Fibroblast of skin of back (primary cell): Measurements from ENCODE around the gene MTHFD1L.
A peak's percentile ranks its signal among the peaks of the same experiment; 100 is the strongest.
"Not testable (repeated sequence)": the region's sequence is repeated elsewhere in the genome, so short reads cannot be mapped to it uniquely, and the experiment has no call there.

Experiments used
- DNase-seq: peaks from one replicate; pipeline ENCODE4 v3.0.0-alpha.2; 2013

MTHFD1L gene

DNA sequence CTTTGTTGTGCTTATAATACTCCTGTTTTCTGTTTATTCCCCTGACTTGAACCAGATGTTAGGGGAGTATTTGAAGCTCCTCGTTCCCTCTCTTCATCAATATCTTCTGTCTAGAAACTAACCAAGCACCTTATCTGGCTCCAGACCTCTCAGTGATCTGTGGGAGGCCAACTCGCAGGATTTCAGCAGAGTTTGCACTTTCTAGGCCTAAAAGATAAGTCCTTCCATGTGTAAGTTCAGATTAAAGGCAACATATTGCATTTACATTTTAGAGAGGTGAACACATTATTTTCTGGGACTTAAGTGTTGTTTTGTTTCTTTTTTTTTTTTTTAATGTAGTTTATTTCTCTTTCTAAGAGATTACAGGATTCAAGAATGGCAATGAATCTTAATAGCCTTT lies 234.8 kb downstream of the MTHFD1L start:
- no peak for DNase-seq

DNA sequence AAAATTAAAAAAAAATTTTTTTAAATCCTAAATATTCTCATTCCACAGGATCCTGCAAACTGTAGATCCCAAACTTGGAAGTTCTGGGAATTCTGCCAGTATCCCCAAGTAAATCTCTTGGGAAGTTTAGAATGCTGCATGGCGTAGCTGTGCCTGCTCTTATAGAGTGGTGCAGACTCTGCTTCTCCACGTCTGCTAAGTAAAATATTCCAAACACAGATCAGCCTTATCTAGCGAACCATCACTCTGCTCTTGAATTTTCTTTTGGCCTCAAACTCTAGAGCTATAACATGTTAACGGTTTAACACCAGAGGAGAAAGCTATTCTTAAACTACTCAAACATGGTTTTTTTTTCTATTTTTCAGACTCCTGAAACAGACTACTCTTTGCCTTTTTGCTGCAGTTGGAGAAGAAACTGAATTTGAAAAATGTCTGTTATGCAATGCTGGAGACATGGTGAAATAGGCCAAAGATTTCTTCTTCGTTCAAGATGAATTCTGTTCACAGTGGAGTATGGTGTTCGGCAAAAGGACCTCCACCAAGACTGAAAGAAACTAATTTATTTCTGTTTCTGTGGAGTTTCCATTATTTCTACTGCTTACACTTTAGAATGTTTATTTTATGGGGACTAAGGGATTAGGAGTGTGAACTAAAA lies 235.8 kb downstream of the MTHFD1L start:
- DNase-seq, result peak; percentile 80

DNA sequence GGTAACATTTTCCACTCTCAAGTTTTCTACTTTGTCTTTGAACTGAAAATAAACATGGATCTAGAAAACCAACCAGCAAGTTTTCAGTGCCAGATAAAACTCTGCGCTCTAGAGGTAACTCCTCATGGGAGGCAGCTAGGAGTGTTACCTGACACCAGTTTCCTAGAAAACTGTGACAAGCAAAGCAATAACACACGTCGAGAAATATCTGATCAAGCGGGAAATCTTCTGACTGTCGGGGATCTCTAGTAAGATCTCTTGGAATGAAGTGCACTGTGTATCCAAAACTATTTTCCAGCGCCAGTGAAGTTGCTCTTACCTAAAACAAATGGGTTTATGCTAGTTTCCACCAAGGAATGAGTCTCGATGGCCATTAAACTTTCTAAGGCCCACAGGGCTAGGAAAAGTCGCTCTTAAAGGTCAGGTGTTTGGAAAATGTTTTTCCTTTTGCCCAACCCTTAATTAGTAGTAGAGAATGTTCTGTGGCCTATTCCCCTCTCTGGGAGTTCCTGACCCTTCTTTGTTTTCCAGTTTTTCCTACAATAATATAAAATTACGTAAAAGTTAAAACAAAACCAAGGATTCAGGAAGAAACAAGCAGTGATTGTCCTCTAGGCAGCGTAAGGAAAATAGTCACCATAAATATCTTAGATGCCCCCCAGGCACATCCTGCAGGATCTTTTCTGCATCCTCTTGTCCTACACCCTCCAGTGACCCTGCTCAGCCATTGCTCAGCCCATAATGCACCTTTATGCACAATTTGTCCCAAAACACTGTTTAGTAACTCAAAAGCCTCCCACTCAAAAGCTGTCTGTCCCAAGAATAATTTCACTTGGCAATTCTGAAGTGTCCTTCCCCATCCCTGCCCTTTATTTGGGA lies 236.6 kb downstream of the MTHFD1L start:
- DNase-seq, result no peak

DNA sequence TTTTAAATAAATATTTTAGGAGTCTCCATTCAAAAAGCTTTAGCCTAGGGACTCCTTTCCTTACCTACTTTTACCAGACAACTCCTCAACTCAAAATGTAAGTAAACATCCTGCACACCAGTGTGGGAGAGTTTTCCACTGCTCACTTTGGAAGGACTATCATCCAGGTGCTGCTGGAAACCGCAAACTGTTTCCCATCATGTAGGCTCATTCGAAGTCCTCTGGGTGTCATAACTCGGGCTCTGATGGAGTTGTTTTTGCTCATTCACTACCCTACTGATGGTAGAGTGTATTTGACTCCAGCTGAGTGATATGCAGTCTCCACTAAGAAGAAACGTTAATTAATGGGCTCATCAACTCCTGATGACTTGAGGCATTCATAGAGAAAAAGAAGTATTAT lies 237.8 kb downstream of the MTHFD1L start:
- no peak for DNase-seq

DNA sequence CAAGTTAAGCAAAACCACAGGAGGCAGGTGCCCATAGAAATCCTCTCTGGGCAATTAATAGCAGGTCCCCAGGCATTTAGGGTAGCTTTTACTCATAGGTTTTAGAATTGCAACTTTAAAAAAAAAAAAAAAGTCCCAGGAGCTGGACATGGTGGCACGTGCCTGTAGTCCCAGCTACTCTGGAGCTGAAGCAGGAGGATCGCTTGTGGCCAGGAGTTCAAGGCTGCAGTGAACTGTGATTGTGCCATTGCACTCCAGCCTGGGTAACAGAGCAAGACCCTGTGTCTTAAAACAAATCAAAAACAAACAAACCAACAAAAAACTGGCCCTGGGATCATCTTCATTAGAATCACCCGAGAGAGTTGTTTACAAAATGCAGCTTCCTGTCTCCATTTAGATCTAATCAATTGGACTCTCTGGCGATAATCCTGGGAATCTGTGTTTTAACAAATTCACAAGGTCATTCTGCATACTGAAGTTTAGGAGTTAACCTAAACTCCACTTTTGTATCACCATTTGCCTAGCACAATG lies 242.5 kb downstream of the MTHFD1L start:
- DNase-seq, result no peak

DNA sequence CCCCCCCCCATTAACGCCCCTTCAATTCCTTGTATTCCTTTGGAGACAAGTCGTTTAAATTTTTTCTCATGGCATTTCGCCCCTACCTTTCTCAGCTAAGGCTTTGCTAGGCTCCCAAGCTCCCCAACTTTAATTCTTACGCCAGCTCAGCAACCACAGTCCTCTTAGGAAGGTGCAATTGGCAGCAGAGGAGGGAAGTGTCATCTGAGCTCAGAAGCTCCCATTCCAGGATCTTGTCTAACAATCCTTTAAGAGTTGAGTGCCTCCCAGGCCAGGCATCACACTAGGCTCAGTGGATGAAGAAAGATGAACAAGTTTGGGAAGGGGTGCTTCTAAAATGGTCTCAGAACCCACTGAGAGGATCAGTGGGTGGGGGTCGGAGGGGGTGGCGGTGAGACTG lies 243.0 kb downstream of the MTHFD1L start:
- DNase-seq, result no peak

DNA sequence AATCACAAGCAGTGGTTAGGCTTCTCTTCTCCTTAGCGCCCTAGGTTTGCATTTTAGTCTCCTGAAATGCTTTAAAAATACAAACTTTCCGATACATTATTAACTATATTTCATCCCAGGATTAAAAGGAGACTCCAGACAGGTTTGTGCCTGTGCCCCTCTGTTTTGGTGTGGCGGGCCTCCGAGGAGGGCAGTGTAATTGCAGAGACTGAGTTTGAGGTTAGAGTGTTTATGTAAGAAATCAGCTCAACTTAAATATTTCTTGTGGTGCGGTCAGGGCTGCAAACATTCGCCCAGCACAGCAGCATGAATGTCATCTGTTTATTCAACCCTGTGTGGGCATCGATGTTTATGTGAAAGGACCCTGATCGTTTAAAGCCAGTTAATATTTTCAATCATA lies 243.9 kb downstream of the MTHFD1L start:
- DNase-seq, result no peak

DNA sequence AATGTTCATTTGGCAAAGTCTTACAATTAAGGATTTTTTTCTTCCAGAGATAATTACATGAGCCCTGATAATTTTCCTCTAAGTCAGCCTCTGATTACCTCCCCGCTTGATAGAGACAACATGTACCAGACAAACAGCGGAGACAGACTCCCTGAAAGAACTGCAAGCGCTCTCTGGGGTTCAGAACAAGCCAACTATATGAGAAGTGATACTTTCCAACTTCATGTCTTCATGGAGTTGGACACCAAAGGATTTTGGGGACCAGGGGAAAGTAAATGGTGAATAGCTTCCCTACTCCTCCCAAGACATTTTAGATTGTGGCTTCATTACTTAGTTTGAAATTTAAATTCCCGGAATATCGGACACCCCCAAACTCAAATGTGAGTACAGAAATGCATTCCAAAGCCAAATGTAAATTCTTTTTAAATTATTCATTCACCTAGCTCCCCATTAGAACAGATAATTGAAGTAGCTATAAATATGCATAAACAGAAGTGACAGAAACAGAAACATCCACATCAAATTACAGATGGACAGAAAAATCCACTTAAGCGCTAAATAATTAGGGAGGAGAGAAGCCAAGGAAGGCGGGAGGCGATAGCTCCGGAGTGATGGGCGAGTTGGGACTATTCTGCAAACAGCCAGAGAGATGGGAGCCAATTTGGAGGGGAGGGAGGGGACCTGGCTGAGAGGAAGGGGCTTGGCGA lies 244.5 kb downstream of the MTHFD1L start:
- DNase-seq, result no peak

DNA sequence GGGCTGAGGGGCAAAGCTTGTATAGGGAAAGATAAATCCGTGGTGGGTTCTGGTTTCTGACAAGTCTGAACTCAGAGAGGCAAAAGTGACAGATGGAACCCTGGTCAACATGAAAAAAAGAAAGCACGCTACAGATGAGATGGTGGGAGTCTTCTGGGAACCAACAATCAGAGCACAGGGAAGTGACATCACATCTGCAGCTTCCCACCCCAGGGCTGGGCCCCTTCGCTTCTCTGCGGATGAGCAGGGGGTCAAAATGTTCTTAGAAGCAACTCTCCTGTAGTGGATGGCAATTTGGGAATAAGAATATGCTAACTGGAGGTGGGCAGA lies 245.0 kb downstream of the MTHFD1L start:
- no peak for DNase-seq

DNA sequence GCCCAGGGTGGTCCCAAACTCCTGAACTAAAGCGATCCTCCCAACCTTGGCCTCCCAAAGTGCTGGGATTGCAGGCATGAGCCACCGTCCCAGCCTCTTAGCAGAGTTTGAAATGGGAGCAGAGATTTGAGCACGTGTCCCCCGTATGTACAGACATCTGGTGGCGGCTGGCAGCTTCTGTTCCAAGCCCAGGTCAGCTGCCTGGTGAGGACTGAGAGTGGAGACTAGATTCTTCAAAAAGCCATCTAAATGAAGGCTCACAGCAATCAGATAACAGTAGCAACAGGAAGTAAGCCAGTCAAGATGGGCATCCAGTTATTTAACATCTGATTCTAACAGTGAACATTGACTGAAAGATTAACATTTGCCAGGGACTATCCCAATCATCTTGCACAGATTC lies 246.2 kb downstream of the MTHFD1L start:
- no peak for DNase-seq

DNA sequence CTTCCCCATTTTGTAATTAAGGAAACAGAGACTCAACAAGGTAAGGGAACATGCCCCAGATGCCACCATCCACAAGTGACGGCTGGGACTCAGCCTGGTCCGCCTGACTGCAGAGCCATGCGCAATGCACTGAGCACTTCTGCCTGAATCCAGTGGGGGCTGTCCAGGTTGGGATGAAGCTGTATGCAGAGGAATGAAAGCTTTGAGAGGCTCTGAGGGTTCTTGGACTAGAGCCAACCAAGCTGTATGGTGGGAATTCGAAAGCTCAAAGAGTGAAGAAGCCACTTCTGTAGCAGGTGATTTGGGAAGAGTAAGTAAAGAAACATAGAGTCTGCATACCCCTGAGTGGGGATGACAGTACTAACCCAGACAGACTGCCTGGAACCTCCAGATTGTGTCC lies 246.6 kb downstream of the MTHFD1L start:
- DNase-seq, result no peak

DNA sequence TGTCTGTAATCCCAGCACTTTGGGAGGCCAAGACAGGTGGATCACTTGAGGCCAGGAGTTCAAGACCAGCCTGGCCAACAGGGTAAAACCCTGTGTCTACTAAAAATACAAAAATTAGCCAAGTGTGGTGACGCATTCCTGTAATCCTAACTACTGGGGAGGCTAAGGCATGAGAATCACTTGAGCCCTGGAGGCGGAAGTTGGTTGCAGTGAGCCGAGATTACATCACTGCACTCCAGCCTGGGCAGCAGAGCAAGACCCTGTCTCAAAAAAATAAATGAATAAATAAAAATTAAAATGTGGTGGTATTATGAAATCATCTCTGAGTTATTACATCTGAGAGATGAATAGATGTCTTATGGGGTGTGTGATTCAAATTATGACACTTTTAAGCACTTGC lies 247.4 kb downstream of the MTHFD1L start:
- not testable (repeated sequence) for DNase-seq

DNA sequence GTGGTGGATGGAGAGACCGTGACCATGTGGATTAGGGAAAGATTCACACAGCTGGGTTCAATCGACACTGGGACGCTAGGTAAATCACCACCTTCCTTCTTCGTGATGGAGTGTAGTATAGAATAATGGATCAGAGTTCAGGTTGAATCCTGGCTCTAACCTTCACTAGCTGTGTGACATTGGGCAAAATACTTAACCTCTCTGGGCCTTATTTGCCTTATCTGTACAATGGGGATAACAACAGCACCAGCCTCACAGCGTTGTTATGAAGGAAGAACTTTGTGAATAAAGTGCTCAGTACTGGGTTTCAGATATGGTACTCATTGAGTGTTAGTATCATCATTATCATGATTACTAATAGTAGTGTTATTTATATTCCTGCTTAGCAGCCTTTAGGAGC lies 248.1 kb downstream of the MTHFD1L start:
- no peak for DNase-seq

DNA sequence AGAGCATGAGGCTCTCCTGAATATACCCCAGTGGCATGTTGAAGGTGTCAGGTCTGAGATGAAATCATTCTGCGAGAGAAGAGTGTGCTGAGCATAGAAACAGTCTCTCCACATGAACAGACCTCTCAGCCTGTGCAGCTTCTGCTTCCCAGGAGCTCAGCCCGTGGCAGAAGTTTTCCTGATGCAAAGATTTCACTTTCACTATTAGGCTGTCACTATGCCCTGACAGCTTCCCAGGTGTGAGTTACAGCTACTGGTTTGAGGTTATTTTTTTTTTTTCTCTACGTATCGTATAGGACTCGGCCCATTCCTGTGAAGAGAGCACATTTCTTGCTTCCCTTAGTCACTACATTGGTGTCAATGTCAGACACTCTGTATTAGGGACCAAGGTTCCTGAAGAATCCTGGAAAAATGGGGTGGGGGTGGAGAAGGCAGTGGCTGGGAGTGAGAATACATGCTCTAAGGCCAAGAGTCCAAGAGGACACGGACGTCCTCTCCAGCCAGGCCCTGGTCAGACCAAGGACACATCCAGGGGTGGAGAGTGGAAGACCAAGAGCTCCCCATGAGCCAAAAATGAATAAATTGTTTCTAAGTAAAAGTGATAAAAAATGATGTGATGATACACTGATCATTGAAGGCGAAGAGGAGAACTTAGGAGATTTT lies 253.1 kb downstream of the MTHFD1L start:
- no peak for DNase-seq

DNA sequence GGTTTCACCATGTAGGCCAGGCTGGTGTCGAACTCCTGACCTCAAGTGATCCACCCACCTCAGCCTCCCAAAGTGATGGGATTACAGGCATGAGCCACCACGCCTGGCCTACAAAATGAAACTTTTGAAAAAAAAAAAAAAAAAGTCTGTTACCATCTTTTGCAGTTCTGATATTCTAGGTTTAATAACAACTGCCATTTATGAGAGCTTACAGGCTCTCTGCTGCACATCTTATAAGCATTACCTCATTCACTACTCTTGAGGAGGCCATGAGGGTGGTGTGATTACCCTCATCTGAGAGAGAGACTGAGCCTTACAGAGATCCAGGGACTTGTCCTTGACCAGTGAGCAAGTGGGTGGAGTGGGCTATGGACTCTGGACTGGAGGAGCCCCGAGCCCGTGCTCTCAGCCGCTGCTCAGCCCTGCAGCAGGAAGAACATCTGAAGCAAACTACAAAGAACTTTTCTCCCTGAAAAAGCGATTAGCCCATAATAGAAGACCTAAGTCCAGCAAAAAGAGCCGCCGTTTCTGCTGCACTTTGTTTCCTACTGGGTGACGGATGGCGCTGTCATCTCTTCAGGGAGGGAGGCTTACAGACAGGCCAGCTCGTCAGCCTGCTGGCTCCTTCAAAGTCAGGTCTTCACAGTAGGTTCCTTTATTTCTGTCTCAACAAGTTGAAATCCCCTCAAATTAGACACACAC lies 254.5 kb downstream of the MTHFD1L start:
- no peak for DNase-seq

DNA sequence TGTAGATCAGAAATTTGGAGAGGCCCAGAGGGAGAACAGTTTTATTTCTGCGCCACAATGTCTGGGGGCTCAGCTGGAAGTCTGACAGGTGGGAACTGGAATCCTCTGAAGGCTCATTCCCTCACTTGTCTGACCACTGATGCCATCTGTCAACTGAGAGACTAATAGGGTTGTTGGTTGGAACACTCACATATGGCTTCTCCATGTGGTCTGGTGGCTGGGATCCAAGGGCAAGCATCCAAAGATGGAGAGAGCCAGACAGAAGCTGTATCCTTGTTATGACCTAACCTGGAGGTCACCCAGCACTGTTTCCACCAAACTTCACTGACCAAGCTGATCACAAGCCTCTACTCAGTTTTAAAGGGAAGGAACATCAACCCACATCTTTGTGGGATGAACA lies 256.4 kb downstream of the MTHFD1L start:
- DNase-seq, result no peak

DNA sequence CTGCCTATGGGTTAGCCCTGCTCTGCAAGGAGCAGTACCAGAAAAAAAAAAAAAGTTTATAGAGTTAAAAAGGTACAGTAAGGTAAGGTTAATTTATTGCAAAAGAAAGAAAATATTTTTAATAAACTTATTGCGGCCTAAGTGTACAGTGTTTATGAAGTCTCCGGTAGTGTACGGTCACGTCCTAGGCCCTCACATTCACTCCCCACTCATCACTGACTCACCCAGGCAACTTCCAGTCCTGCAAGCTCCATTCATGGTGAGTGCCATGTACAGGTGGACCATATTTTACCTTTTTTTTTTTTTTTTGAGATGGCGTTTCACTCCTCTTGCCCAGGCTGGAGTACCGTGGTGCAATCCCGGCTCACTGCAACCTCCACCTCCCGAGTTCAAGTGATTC lies 258.1 kb downstream of the MTHFD1L start:
- DNase-seq, result not testable (repeated sequence)

DNA sequence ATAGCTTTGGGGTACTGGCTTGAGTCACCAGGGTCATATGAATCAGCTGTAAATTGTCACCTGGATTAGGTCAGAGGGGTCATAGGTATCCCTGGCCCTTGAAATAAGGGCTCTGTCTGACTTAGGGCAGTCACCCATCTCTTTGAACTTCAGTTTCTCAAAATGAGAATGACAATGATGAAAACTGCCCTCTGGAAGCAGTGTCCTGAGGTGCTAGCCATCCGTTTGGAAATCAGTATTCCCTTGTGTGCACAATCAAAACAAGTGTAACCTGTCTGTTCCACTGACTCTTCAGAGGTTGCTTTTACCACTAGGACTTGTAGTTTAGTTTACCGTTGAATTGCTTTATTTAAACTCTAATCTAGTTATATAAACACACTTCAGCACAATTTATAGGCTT lies 259.7 kb downstream of the MTHFD1L start:
- not testable (repeated sequence) for DNase-seq

DNA sequence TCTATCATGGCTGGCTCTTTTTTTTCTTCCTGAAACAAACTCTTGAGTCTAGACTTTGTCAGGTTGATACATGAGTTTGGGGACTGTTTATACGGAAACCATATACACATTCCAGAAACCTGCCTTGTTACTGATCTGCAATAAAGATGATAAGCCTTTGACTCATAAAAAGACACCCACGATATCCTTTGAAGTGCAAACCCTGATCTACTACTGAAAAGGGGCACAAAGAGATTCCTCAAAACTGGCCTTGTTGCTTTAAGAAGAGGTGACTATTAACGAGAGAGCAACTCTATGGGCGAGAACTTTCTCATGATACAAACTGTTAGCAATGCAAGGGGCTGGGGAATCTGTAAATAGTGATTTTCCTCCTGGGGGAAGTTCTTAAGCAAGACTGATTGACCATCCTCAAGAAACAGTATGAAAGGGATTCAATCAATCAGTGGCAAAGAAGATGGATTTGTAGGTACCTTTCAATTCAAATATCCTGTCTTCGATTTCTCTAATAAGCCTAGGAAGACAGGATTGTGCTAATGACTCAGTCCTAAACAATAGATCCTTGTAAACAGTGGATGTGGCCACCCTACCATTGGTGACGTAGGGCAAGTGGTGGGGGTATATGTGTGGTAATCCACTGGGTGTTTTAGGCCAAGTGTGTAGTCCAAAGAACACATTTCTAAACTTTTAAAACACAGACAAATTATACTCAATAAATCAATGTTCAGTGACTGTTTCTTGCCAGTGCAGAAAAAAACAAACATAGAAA lies 260.3 kb downstream of the MTHFD1L start:
- DNase-seq, result not testable (repeated sequence)

DNA sequence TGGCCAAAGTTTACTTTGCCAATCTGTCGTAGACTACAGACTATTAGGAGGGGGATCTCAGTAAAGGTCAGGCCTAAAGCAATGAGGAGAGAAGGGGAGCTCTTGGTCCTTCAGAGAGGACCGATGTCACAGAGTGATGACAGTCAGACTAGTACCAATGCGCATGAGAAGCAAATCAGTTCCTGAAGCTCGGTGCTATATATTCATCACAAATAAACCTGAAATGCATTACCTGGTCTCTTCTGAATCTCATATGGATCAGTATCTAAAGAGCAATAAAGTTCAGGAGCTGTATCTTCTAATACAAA lies 260.9 kb downstream of the MTHFD1L start:
- not testable (repeated sequence) for DNase-seq

DNA sequence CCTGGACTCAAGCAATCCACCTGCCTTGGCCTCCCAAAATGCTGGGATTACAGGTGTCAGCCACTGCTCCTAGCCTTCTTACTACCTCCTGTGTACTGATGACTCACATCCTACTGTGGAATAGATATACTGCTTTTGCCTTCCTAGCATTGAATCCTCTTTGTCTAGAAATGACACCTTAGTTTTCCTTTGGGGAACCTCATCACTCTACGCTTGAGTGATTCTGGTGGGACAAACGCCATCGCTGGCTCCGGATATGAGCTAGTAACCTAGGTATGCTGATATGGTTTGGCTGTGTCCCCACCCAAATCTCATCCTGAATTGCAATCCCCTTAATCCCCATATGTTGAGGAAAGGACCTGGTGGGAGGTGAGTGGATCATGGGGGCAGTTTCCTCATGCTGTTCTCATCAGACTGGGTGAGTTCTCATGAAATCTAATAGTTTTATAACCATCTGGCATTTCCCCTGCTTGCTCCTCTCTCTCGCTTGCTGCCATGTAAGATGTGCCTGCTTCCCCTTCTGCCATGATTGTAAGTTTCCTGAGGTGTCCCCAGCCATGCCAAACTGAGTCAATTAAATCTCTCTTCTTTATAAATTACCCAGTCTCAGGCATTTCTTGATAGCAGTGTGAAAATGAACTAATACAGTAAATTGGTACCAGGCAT lies 261.8 kb downstream of the MTHFD1L start:
- not testable (repeated sequence) for DNase-seq
